HepG2 (cell line): ENCODE measurements around the gene ABCC10. TPM values are rescaled to one million over a fixed set of nuclear protein-coding genes. Genes with fewer than 3 reads are reported as not detected.
A peak's percentile ranks its signal among the peaks of the same experiment; 100 is the strongest.

Source experiments
- ATM ChIP-seq: fragments of 450-650 bp; IDR thresholded peaks from 2 replicates; pipeline ENCODE4 v1.7.1; 2017; ENCODE audit warnings: mild to moderate bottlenecking, borderline replicate concordance
- CBX1 ChIP-seq: IDR thresholded peaks from one replicate; pipeline ENCODE4 v1.6.1; 2016; ENCODE audit warnings: antibody characterized with exemption, low read depth
- CEBPG ChIP-seq: IDR thresholded peaks from 2 replicates; pipeline ENCODE4 v1.6.1; 2016
- EEA1 ChIP-seq: sonication (generic); formaldehyde crosslinking; IDR thresholded peaks from 2 replicates; pipeline ENCODE4 v1.5.1; 2020; ENCODE audit warnings: mild to moderate bottlenecking, missing genetic modification reagents, borderline replicate concordance
- FOXO1 ChIP-seq: sonication (generic); formaldehyde crosslinking; IDR thresholded peaks from 2 replicates; pipeline ENCODE4 v1.4.0; 2020; ENCODE audit warnings: missing genetic modification reagents
- HMG20A ChIP-seq: IDR thresholded peaks from 2 replicates; pipeline ENCODE4 v1.6.1; 2016; ENCODE audit warnings: borderline replicate concordance
- NFYB ChIP-seq: sonication (generic); formaldehyde crosslinking; IDR thresholded peaks from 2 replicates; pipeline ENCODE4 v1.4.0; 2020; ENCODE audit warnings: missing genetic modification reagents
- POLR2AphosphoS2 ChIP-seq: IDR thresholded peaks from 2 replicates; pipeline ENCODE4 v1.6.1; 2011; ENCODE audit warnings: low read depth, low read length, improper control_type of control experiment
- SALL2 ChIP-seq: sonication (generic); formaldehyde crosslinking; IDR thresholded peaks from 2 replicates; pipeline ENCODE4 v1.8.1; 2023; ENCODE audit warnings: mild to moderate bottlenecking, missing genetic modification reagents, inconsistent platforms
- SMYD3 ChIP-seq: sonication (generic); formaldehyde crosslinking; IDR thresholded peaks from 2 replicates; pipeline ENCODE4 v1.8.1; 2023; ENCODE audit warnings: mild to moderate bottlenecking, missing genetic modification reagents
- SSRP1 ChIP-seq: IDR thresholded peaks from 2 replicates; pipeline ENCODE4 v1.6.1; 2016; ENCODE audit warnings: control low read depth
- TRIM24 ChIP-seq: sonication (generic); formaldehyde crosslinking; IDR thresholded peaks from 2 replicates; pipeline ENCODE4 v1.8.0; 2022; ENCODE audit warnings: mild to moderate bottlenecking, missing genetic modification reagents
- ZNF549 ChIP-seq: sonication (generic); formaldehyde crosslinking; IDR thresholded peaks from 2 replicates; pipeline ENCODE4 v1.5.0; 2020; ENCODE audit warnings: missing genetic modification reagents
- ZNF724P ChIP-seq: sonication (generic); formaldehyde crosslinking; IDR thresholded peaks from 2 replicates; pipeline ENCODE4 v1.8.0; 2022; ENCODE audit warnings: missing genetic modification reagents, borderline replicate concordance
- polyA plus RNA-seq, 8 experiments: library from polyadenylated mRNA; depleted of rRNA in 3 of 8; stranded (reverse) in 7 of 8; unstranded in 1 of 8; fragments of >200 nt; fragmentation: Illumina TruSeq in 4 of 8; extraction: Trizol in 4 of 8; gene quantifications; 2 replicates each; pipeline versions ENCODE4 v1.2.1 to v1.2.3, GENCODE V29; 2011 to 2016; ENCODE audit warnings: low read depth in 4 of 8, missing spikeins in 1 of 8, mixed read lengths in 1 of 8; ENCODE audit not compliant: insufficient read depth in 1 of 8
- total RNA-seq, 5 experiments: library from RNA; depleted of rRNA; stranded (reverse); fragments of >200 nt; fragmentation: Illumina TruSeq; extraction: Trizol; gene quantifications; 2 replicates each; pipeline ENCODE4 v1.2.3, GENCODE V29; 2016; ENCODE audit warnings: low read depth in 1 of 5
- TF ChIP-seq, protein P1 (sequence below): sonication (generic); formaldehyde crosslinking; IDR thresholded peaks from 2 replicates; pipeline ENCODE4 v1.5.0; 2020; ENCODE audit warnings: missing genetic modification reagents
- TF ChIP-seq, protein P2 (sequence below): sonication (generic); formaldehyde crosslinking; IDR thresholded peaks from 2 replicates; pipeline ENCODE4 v1.4.0; 2020; ENCODE audit warnings: mild to moderate bottlenecking, missing genetic modification reagents
- TF ChIP-seq, protein P3 (sequence below): sonication (generic); formaldehyde crosslinking; IDR thresholded peaks from 2 replicates; pipeline ENCODE4 v1.5.1; 2020; ENCODE audit warnings: mild to moderate bottlenecking, missing genetic modification reagents, moderate library complexity
- TF ChIP-seq, protein P4 (sequence below): sonication (generic); formaldehyde crosslinking; IDR thresholded peaks from 2 replicates; pipeline ENCODE4 v1.4.0; 2020; ENCODE audit warnings: missing genetic modification reagents
- TF ChIP-seq, protein P5 (sequence below): sonication (generic); formaldehyde crosslinking; IDR thresholded peaks from 2 replicates; pipeline ENCODE4 v1.8.1; 2023; ENCODE audit warnings: mild to moderate bottlenecking, moderate library complexity, missing genetic modification reagents
- TF ChIP-seq, protein P6 (sequence below): sonication (generic); formaldehyde crosslinking; IDR thresholded peaks from 2 replicates; pipeline ENCODE4 v1.5.1; 2020; ENCODE audit warnings: mild to moderate bottlenecking, missing genetic modification reagents, moderate library complexity

ABCC10 gene
- total and polyA plus RNA-seq, 2 of the 13 experiments (the other 11 are each of a cell fraction or from before 2014, with no cell fraction given): 16.0 to 24.3 TPM

DNA sequence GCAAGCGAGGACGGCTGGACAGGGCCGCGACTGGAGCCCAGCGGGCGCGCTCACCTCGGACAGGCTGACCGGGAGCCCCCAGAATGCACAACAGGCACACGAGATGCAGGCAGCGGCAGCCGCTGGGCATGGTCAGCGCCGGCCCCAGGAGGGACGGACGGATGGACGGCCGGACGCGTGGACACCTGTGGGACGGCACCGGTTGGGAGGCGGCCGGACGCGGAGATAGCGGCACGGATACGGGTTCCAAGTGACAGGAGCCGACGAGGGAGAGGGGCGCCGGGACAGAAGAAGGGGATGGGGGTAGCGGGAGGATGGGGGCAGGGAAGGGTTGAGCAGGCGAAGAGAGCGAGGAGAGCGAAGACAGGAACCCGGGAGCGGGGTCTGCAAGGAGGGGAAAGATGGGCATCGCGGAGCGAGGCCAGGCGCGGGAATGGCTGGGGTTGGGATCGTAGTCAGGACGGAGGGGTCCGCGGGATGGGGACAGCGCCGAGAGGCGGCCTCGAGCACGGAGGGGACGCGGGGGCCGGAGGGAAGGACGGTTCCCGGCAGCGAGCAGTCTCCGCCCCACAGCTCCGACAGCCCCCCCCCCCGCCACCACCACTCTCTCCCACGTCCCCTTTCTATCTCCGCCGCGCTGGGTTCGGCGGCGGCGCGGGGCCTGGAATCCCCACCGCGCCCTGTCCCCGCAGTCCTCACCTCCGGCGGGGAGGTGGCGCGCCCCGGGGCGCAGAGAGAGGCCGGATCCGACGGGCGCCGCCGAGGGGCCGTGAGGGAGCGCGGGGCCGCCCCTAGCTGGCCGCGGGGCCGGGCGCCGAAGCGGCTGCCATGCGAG is 27.6 kb downstream of the ABCC10 start (continued):
- TF ChIP-seq, protein P1, sequence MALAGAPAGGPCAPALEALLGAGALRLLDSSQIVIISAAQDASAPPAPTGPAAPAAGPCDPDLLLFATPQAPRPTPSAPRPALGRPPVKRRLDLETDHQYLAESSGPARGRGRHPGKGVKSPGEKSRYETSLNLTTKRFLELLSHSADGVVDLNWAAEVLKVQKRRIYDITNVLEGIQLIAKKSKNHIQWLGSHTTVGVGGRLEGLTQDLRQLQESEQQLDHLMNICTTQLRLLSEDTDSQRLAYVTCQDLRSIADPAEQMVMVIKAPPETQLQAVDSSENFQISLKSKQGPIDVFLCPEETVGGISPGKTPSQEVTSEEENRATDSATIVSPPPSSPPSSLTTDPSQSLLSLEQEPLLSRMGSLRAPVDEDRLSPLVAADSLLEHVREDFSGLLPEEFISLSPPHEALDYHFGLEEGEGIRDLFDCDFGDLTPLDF (CRISPR knock-in tag): no peak
- TF ChIP-seq, protein P2, sequence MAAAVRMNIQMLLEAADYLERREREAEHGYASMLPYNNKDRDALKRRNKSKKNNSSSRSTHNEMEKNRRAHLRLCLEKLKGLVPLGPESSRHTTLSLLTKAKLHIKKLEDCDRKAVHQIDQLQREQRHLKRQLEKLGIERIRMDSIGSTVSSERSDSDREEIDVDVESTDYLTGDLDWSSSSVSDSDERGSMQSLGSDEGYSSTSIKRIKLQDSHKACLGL (CRISPR knock-in tag): peak; percentile 87; the same call in 1 of the 2 replicates
- TF ChIP-seq CBX1 (no peak), POLR2AphosphoS2 (no peak), SALL2 (CRISPR knock-in tag) (no peak; the same call in 1 of the 2 replicates), HMG20A (CRISPR knock-in tag) (no peak), SMYD3 (CRISPR knock-in tag) (no peak), SSRP1 (CRISPR knock-in tag) (no peak), ZNF549 (CRISPR knock-in tag) (no peak), ATM (no peak), EEA1 (peak; percentile 35; the same call in 1 of the 2 replicates), FOXO1 (0 out of 2 replicates have a peak, but pooled peaks have one; percentile 48), CEBPG (CRISPR knock-in tag) (no peak; the same call in 1 of the 2 replicates), TRIM24 (CRISPR knock-in tag) (no peak), ZNF724P (CRISPR knock-in tag) (peak; percentile 85; the same call in 1 of the 2 replicates), NFYB (CRISPR knock-in tag) (no peak)
- TF ChIP-seq, protein P3, sequence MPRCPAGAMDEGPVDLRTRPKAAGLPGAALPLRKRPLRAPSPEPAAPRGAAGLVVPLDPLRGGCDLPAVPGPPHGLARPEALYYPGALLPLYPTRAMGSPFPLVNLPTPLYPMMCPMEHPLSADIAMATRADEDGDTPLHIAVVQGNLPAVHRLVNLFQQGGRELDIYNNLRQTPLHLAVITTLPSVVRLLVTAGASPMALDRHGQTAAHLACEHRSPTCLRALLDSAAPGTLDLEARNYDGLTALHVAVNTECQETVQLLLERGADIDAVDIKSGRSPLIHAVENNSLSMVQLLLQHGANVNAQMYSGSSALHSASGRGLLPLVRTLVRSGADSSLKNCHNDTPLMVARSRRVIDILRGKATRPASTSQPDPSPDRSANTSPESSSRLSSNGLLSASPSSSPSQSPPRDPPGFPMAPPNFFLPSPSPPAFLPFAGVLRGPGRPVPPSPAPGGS (CRISPR knock-in tag): peak; percentile 68
- TF ChIP-seq, protein P4, sequence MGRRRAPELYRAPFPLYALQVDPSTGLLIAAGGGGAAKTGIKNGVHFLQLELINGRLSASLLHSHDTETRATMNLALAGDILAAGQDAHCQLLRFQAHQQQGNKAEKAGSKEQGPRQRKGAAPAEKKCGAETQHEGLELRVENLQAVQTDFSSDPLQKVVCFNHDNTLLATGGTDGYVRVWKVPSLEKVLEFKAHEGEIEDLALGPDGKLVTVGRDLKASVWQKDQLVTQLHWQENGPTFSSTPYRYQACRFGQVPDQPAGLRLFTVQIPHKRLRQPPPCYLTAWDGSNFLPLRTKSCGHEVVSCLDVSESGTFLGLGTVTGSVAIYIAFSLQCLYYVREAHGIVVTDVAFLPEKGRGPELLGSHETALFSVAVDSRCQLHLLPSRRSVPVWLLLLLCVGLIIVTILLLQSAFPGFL (CRISPR knock-in tag): no peak
- TF ChIP-seq, protein P5, sequence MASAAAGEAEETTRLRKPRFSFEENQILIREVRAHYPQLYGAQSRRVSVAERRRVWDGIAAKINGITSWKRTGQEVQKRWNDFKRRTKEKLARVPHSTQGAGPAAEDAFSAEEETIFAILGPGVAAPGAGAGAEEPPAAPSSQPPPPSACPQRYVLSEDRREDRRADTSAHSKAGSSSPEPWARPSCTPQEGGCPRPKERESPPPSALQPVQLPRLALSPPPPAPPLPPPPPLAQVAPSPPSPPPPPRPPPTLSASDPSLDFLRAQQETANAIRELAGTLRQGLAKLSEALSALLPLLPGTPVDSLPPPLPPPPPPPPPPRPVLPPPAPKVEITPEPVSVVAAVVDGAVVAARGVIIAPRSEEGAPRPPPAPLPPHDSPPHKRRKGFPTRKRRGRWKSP (CRISPR knock-in tag): peak; percentile 35; the same call in 1 of the 2 replicates
- TF ChIP-seq, protein P6, sequence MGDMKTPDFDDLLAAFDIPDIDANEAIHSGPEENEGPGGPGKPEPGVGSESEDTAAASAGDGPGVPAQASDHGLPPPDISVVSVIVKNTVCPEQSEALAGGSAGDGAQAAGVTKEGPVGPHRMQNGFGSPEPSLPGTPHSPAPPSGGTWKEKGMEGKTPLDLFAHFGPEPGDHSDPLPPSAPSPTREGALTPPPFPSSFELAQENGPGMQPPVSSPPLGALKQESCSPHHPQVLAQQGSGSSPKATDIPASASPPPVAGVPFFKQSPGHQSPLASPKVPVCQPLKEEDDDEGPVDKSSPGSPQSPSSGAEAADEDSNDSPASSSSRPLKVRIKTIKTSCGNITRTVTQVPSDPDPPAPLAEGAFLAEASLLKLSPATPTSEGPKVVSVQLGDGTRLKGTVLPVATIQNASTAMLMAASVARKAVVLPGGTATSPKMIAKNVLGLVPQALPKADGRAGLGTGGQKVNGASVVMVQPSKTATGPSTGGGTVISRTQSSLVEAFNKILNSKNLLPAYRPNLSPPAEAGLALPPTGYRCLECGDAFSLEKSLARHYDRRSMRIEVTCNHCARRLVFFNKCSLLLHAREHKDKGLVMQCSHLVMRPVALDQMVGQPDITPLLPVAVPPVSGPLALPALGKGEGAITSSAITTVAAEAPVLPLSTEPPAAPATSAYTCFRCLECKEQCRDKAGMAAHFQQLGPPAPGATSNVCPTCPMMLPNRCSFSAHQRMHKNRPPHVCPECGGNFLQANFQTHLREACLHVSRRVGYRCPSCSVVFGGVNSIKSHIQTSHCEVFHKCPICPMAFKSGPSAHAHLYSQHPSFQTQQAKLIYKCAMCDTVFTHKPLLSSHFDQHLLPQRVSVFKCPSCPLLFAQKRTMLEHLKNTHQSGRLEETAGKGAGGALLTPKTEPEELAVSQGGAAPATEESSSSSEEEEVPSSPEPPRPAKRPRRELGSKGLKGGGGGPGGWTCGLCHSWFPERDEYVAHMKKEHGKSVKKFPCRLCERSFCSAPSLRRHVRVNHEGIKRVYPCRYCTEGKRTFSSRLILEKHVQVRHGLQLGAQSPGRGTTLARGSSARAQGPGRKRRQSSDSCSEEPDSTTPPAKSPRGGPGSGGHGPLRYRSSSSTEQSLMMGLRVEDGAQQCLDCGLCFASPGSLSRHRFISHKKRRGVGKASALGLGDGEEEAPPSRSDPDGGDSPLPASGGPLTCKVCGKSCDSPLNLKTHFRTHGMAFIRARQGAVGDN (CRISPR knock-in tag): peak; percentile 96
